IPS DF 4.7 (cell line): Measurements from ENCODE around the gene ULBP2.
"Not testable (repeated sequence)": the region's sequence is repeated elsewhere in the genome, so short reads cannot be mapped to it uniquely, and the experiment has no call there.

Source experiments
- DNase-seq: peaks from one replicate; pipeline ENCODE4 v3.0.0-alpha.2; 2013; ENCODE audit warnings: low spot score; ENCODE audit errors: extremely low read depth

ULBP2 gene

GRCh38 chr6:149966319-149966718 is 24.5 kb downstream of the ULBP2 start:
- DNase-seq, result not testable (repeated sequence)

- DNase-seq, result no peak
Observed at GRCh38 chr6:149967591-149967990, 25.8 kb downstream of the ULBP2 start.

GRCh38 chr6:149967999-149968398 is 26.2 kb downstream of the ULBP2 start:
- not testable (repeated sequence) for DNase-seq

GRCh38 chr6:149968909-149969308 is 27.1 kb downstream of the ULBP2 start:
- DNase-seq, result not testable (repeated sequence)

GRCh38 chr6:149969635-149970034 is 27.8 kb downstream of the ULBP2 start:
- DNase-seq, result no peak

- DNase-seq, result not testable (repeated sequence)
Observed at GRCh38 chr6:149974394-149974793, 32.6 kb downstream of the ULBP2 start.

GRCh38 chr6:149974825-149975224 is 33.0 kb downstream of the ULBP2 start:
- no peak for DNase-seq

GRCh38 chr6:149975400-149975799 is 33.6 kb downstream of the ULBP2 start:
- DNase-seq, result no peak

GRCh38 chr6:149977221-149977620 is 35.4 kb downstream of the ULBP2 start:
- no peak for DNase-seq

- DNase-seq, result no peak
Observed at GRCh38 chr6:149978610-149979009, 36.8 kb downstream of the ULBP2 start.

GRCh38 chr6:149979293-149979692 is 37.5 kb downstream of the ULBP2 start:
- no peak for DNase-seq

- no peak for DNase-seq
Observed at GRCh38 chr6:149983145-149983544, 41.3 kb downstream of the ULBP2 start.

GRCh38 chr6:149984773-149985172 is 43.0 kb downstream of the ULBP2 start:
- no peak for DNase-seq

- DNase-seq, result no peak
Observed at GRCh38 chr6:149985481-149985937, 43.7 kb downstream of the ULBP2 start.

- DNase-seq, result no peak
Observed at GRCh38 chr6:149987602-149988107, 45.8 kb downstream of the ULBP2 start.

GRCh38 chr6:149988550-149989346 is 46.9 kb downstream of the ULBP2 start:
- no peak for DNase-seq

- no peak for DNase-seq
Observed at GRCh38 chr6:149990212-149990660, 48.4 kb downstream of the ULBP2 start.

GRCh38 chr6:149990661-149991471 is 49.1 kb downstream of the ULBP2 start:
- DNase-seq, result no peak

- DNase-seq, result not testable (repeated sequence)
Observed at GRCh38 chr6:149991472-149991795, 49.6 kb downstream of the ULBP2 start.

GRCh38 chr6:149991838-149992237 is 50.0 kb downstream of the ULBP2 start:
- no peak for DNase-seq

GRCh38 chr6:149995235-149995750 is 53.5 kb downstream of the ULBP2 start:
- no peak for DNase-seq

- DNase-seq, result no peak
Observed at GRCh38 chr6:149995971-149996370, 54.2 kb downstream of the ULBP2 start.
